Liver (tissue), 3 donors: ENCODE results near the gene KCNQ1.

Source experiments
- CTCF ChIP-seq: fragments of 150-350 bp; IDR thresholded peaks from 2 replicates; pipeline ENCODE4 v1.5.1; 2017; ENCODE audit warnings: improper control_type of control experiment, low read depth, low read length; ENCODE audit not compliant: missing input control
- FOXA1 ChIP-seq: IDR thresholded peaks from 2 replicates; pipeline ENCODE4 v1.6.1; 2016; ENCODE audit warnings: antibody characterized with exemption
- GABPA ChIP-seq, 2 donors: IDR thresholded peaks in 1 of 2; conservative IDR thresholded peaks in 1 of 2; 2 replicates each; pipeline ENCODE4 v1.6.1; 2016; ENCODE audit warnings: antibody characterized with exemption in 2 of 2, mild to moderate bottlenecking in 1 of 2, moderate library complexity in 1 of 2
- JUND ChIP-seq, 2 donors: IDR thresholded peaks; 2 replicates each; pipeline ENCODE4 v1.6.1; 2016; ENCODE audit warnings: antibody characterized with exemption in 2 of 2
- NR2F2 ChIP-seq: IDR thresholded peaks from 2 replicates; pipeline ENCODE4 v1.6.1; 2016; ENCODE audit warnings: antibody characterized with exemption
- RAD21 ChIP-seq, 2 donors: IDR thresholded peaks; 2 replicates each; pipeline ENCODE4 v1.6.1; 2016; ENCODE audit warnings: antibody characterized with exemption in 2 of 2, mild to moderate bottlenecking in 2 of 2
- TAF1 ChIP-seq: conservative IDR thresholded peaks from 2 replicates; pipeline ENCODE4 v1.6.1; 2016; ENCODE audit warnings: antibody characterized with exemption, mild to moderate bottlenecking
- TF ChIP-seq, protein P1 (sequence below): IDR thresholded peaks from 2 replicates; pipeline ENCODE4 v1.6.1; 2016; ENCODE audit warnings: antibody characterized with exemption
- TF ChIP-seq, protein P2 (sequence below): IDR thresholded peaks from 2 replicates; pipeline ENCODE4 v1.6.1; 2016; ENCODE audit warnings: antibody characterized with exemption, mild to moderate bottlenecking
- donor health status: healthy.
- donor health status: healthy.

DNA sequence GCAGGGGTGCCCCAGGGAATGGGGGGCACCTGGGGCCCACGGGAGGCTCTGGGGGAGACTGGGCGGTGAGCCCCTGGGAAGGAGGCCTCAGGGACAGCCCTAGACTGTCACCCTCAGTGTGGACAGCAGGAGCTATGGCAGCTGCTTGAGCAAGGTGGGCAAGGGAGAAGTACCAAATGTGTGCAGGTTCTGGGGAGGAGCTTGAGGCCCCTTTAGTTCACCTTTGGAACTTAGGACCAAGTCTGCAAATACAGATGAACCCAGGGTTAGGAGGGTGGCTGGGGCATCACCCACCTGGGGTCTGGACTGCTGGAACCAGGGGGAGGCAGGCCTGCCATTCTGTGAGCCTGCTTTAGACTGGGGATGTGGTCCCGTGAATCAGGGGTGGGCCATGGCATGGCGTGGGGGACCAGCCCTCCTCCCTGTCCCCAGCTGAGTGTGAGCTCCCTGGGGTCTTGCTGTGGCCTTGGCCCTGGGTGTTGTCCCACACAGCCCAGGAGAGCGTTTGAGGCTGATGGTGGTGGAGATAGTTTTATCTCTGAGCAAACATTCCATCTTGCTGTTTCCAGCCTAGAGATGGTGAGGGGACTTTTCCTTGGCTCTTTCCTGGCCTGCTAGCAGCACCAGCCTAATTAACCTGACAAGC, 122.3 kb downstream of the KCNQ1 start:
- TF ChIP-seq CTCF (no peak), GABPA (IDR thresholded peaks at IDR 0.05 in 1 of 2, conservative IDR thresholded peaks at IDR 0.05 in 1 of 2) (no peak), JUND (IDR thresholded peaks at IDR 0.05) (no peak), TAF1 (no peak), FOXA1 (no peak), RAD21 (IDR thresholded peaks at IDR 0.05) (no peak), NR2F2 (no peak)
- TF ChIP-seq, protein P1, sequence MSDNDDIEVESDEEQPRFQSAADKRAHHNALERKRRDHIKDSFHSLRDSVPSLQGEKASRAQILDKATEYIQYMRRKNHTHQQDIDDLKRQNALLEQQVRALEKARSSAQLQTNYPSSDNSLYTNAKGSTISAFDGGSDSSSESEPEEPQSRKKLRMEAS: no peak
- TF ChIP-seq, protein P2, sequence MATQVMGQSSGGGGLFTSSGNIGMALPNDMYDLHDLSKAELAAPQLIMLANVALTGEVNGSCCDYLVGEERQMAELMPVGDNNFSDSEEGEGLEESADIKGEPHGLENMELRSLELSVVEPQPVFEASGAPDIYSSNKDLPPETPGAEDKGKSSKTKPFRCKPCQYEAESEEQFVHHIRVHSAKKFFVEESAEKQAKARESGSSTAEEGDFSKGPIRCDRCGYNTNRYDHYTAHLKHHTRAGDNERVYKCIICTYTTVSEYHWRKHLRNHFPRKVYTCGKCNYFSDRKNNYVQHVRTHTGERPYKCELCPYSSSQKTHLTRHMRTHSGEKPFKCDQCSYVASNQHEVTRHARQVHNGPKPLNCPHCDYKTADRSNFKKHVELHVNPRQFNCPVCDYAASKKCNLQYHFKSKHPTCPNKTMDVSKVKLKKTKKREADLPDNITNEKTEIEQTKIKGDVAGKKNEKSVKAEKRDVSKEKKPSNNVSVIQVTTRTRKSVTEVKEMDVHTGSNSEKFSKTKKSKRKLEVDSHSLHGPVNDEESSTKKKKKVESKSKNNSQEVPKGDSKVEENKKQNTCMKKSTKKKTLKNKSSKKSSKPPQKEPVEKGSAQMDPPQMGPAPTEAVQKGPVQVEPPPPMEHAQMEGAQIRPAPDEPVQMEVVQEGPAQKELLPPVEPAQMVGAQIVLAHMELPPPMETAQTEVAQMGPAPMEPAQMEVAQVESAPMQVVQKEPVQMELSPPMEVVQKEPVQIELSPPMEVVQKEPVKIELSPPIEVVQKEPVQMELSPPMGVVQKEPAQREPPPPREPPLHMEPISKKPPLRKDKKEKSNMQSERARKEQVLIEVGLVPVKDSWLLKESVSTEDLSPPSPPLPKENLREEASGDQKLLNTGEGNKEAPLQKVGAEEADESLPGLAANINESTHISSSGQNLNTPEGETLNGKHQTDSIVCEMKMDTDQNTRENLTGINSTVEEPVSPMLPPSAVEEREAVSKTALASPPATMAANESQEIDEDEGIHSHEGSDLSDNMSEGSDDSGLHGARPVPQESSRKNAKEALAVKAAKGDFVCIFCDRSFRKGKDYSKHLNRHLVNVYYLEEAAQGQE: no peak
